ENCODE results near the gene NCAPD3. TPM values are rescaled to one million over a fixed set of nuclear protein-coding genes. Genes with fewer than 3 reads are reported as not detected.

The NCAPD3 gene, protein sequence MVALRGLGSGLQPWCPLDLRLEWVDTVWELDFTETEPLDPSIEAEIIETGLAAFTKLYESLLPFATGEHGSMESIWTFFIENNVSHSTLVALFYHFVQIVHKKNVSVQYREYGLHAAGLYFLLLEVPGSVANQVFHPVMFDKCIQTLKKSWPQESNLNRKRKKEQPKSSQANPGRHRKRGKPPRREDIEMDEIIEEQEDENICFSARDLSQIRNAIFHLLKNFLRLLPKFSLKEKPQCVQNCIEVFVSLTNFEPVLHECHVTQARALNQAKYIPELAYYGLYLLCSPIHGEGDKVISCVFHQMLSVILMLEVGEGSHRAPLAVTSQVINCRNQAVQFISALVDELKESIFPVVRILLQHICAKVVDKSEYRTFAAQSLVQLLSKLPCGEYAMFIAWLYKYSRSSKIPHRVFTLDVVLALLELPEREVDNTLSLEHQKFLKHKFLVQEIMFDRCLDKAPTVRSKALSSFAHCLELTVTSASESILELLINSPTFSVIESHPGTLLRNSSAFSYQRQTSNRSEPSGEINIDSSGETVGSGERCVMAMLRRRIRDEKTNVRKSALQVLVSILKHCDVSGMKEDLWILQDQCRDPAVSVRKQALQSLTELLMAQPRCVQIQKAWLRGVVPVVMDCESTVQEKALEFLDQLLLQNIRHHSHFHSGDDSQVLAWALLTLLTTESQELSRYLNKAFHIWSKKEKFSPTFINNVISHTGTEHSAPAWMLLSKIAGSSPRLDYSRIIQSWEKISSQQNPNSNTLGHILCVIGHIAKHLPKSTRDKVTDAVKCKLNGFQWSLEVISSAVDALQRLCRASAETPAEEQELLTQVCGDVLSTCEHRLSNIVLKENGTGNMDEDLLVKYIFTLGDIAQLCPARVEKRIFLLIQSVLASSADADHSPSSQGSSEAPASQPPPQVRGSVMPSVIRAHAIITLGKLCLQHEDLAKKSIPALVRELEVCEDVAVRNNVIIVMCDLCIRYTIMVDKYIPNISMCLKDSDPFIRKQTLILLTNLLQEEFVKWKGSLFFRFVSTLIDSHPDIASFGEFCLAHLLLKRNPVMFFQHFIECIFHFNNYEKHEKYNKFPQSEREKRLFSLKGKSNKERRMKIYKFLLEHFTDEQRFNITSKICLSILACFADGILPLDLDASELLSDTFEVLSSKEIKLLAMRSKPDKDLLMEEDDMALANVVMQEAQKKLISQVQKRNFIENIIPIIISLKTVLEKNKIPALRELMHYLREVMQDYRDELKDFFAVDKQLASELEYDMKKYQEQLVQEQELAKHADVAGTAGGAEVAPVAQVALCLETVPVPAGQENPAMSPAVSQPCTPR (N-terminal part only)
- 22.9 to 26.9 TPM (median 26.2 TPM) in 5 replicates for total RNA-seq (2022; extraction: Qiagen RNA extraction; ENCODE audit: low read depth)

DNA sequence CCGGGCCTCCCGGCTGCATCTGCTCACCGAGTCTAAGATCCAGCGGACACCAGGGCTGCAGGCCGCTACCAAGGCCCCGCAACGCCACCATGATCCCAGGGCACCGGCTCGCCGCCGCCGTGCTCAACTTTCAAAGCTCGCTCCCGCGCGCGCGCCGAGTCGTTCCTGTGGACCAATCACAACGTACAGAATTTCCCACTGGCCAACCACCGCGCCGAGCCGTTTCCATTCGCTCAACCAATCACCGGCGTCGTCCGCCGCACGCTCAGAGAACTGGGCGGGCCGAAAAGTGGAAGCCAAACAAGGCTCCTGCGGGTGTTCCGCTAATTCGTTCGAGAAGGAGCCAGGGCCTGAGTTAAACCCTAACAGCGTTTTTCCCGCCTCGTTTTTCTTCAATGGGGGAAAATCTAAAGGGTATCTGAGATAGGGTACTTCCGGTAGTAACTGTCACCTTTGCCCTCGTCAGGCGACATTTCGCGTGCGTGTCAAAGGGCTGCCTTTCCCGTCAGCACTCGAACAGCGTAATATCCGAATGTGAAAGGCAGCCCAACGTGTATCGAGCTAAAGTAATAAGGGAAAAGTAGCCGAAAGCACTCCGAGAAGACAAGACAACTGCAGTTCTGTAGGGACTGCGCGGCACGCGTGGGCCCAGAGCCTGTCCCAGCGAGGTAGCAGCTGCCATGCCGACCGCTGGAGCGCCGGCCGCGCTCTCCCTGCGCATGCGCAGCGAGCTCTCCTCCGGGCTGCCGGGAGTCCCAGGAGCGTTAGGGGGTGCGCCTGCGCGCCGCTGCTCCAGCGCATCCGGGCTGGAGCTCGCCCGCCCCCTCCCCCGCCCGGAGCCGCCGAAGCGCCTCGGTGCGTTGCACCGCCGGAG lies at the start of gene NCAPD3, which contains the start of gene VPS26B:
NCAPD3 (minus strand) TSS at position 132 of the 874 bp plus-strand sequence; CDS start at position 91, 41 bp downstream.
VPS26B (plus strand) TSS at position 836 of the 874 bp plus-strand sequence. CDS start 452 bp downstream, outside the sequence.

DNA sequence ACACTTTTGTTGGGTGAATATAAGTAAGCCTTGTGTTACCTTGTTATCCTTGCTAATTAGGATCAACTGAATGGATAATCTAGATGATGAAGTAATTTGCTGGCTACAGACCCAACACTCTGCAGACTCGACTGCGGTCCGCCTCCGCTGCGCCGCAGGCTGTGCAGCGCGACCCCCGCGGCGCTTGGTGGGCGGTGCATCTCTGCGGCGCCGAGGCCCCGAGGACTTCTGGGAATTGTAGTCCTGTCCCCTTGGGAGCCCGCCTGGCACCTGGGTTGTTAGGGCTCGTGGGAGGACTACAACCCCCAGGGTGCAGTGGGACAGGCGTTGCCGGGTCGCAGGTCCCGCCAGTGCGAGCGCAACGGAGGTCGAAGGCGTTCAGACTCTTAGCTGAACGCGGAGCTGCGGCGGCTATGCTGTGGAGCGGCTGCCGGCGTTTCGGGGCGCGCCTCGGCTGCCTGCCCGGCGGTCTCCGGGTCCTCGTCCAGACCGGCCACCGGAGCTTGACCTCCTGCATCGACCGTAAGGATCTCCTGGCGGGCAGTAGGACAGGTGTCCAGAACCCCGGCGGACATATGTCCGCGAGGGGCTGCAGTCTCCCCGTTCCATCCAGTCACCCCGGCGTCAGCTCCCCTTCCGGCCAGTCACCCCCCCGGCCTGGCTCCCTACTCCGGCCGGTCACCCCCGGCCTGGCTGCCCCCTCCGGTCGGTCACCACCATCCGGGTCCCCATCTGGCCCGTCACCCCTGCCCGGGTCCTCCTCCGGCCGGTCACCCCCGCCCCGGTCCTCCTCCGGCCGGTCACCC lies 29.6 kb upstream of the NCAPD3 start, which contains the start of the genes ACAD8 and THYN1:
ACAD8 (plus strand) TSS at position 381 of the 806 bp plus-strand sequence; CDS start at position 414, 33 bp downstream.
THYN1 (minus strand) TSS at position 165 of the 806 bp plus-strand sequence. CDS start 470 bp downstream, outside the sequence.

Other genes starting within 250 kb of the NCAPD3 start
- gene JAM3, start 154.9 kb downstream of the NCAPD3 start, total RNA-seq (2022; extraction: Qiagen RNA extraction; ENCODE audit: low read depth): 3.8 to 4.6 TPM (median 4.3 TPM) in 5 replicates
- gene VPS26B, start 704 bp upstream of the NCAPD3 start, total RNA-seq (2022; extraction: Qiagen RNA extraction; ENCODE audit: low read depth): 18.2 to 22.4 TPM (median 22.1 TPM) in 5 replicates
- 15.9 to 20.5 TPM (median 17.2 TPM) in 5 replicates for gene THYN1, start 29.4 kb upstream of the NCAPD3 start, total RNA-seq (2022; extraction: Qiagen RNA extraction; ENCODE audit: low read depth)
- gene ACAD8, start 29.6 kb upstream of the NCAPD3 start, total RNA-seq (2022; extraction: Qiagen RNA extraction; ENCODE audit: low read depth): 7.4 to 9.4 TPM (median 8.3 TPM) in 5 replicates
- gene GLB1L3, start 52.4 kb upstream of the NCAPD3 start, total RNA-seq (2022; extraction: Qiagen RNA extraction; ENCODE audit: low read depth): not detected in 5 replicates
- gene GLB1L2, start 108.0 kb upstream of the NCAPD3 start, total RNA-seq (2022; extraction: Qiagen RNA extraction; ENCODE audit: low read depth): 1.8 to 2.4 TPM (median 2.0 TPM) in 5 replicates
- 0.02 to 0.07 TPM (median 0.03 TPM) in 3 of 5 replicates, not detected in the others for gene B3GAT1, start 188.3 kb upstream of the NCAPD3 start, total RNA-seq (2022; extraction: Qiagen RNA extraction; ENCODE audit: low read depth)

Measured in A549 treated with RU486 at 1 μM for 4 hours (cell line).